HCT116 (cell line): ENCODE results near the gene PAX8. TPM values are rescaled to one million over a fixed set of nuclear protein-coding genes. Genes with fewer than 3 reads are reported as not detected.

Experiments
- ATAC-seq: fragments of 200-7000 bp; cut with Tn5 transposase; 2 replicates; pipeline ENCODE4 v1.9.1; 2020; ENCODE audit warnings: mild to moderate bottlenecking, moderate library complexity
- BruUV-seq: library from RNA; stranded (reverse); fragments of 400-500 nt; replicated peaks from 2 replicates; lab custom pipeline; 2021; lab: Mats Ljungman, UMichigan
- CTCF ChIA-PET: fragments of 300-600 bp; sonication (Branson Sonifier 250); formaldehyde crosslinking; loops from one replicate; lab custom pipeline; 2021; ENCODE audit warnings: antibody characterized with exemption; lab: Charles Lee
- POLR2A ChIA-PET: fragments of 300-600, 350-600 bp; sonication (Branson Sonifier 250); formaldehyde crosslinking; loops from one replicate; lab custom pipeline; 2021; ENCODE audit warnings: antibody characterized with exemption; lab: Charles Lee
- RAD21 ChIA-PET, 2 experiments: fragments of 300-600 bp; sonication (Branson Sonifier 250); formaldehyde crosslinking; loops; one replicate each; lab custom pipeline; 2023; ENCODE audit warnings: low total read pairs in 2 of 2; ENCODE audit not compliant: uncharacterized antibody in 2 of 2, unreplicated experiment in 2 of 2, low non-redundant PET in 1 of 2; lab: Charles Lee
- DNase-seq: peaks from one replicate; pipeline ENCODE4 v3.0.0-alpha.2; 2010; ENCODE audit warnings: low read depth, low spot score
- H2AFZ ChIP-seq: fragments of 200-600 bp; shearing (Covaris generic), sonication (generic); 2 replicates; pipeline ENCODE4 v1.6.1; 2017; ENCODE audit warnings: low read depth, mixed run types, mixed read lengths, antibody characterized with exemption, low read length; ENCODE audit not compliant: poor library complexity, severe bottlenecking
- H3K27ac ChIP-seq: 2 replicates; pipeline ENCODE4 v1.5.1; 2012; ENCODE audit warnings: low read depth, low read length
- H3K27me3 ChIP-seq: fragments of 200-600 bp; sonication (generic); 2 replicates; pipeline ENCODE4 v1.6.1; 2016; ENCODE audit warnings: mixed run types, low read length, mixed read lengths; ENCODE audit not compliant: insufficient read depth
- H3K36me3 ChIP-seq, 2 experiments: fragments of 200-500 bp in 1 of 2; fragments of 200-600 bp in 1 of 2; sonication (Bioruptor generic) in 1 of 2; sonication (generic) in 1 of 2; 2 replicates each; pipeline versions ENCODE4 v1.5.1 to v1.6.1; 2014 to 2016; ENCODE audit warnings: low read length in 2 of 2, inconsistent platforms in 1 of 2, mixed read lengths in 1 of 2, mixed run types in 1 of 2; ENCODE audit not compliant: insufficient read depth in 2 of 2, control insufficient read depth in 1 of 2
- H3K4me1 ChIP-seq, 2 experiments: fragments of 200-600 bp in 1 of 2; sonication (generic) in 1 of 2; 2 replicates each; pipeline versions ENCODE4 v1.5.1 to v1.6.1; 2012 to 2017; ENCODE audit warnings: low read length in 2 of 2, inconsistent platforms in 1 of 2, mild to moderate bottlenecking in 1 of 2, mixed read lengths in 1 of 2, mixed run types in 1 of 2, moderate library complexity in 1 of 2; ENCODE audit not compliant: insufficient read depth in 2 of 2, control insufficient read depth in 1 of 2
- H3K4me2 ChIP-seq: fragments of 200-600 bp; sonication (generic); 2 replicates; pipeline ENCODE4 v1.6.1; 2017; ENCODE audit warnings: mixed run types, low read length, mixed read lengths
- H3K4me3 ChIP-seq, 2 experiments: fragments of 200-600 bp in 1 of 2; sonication (generic) in 1 of 2; replicated peaks in 1 of 2; 2 replicates each; pipeline ENCODE4 v1.5.1; 2011 to 2016; ENCODE audit warnings: low read length in 2 of 2, control low read depth in 1 of 2, low read depth in 1 of 2, mild to moderate bottlenecking in 1 of 2, mixed read lengths in 1 of 2, mixed run types in 1 of 2
- H3K79me2 ChIP-seq: fragments of 200-600 bp; sonication (generic); 2 replicates; pipeline ENCODE4 v1.6.1; 2017; ENCODE audit warnings: mild to moderate bottlenecking, mixed run types, low read length, moderate library complexity, mixed read lengths; ENCODE audit not compliant: insufficient read depth
- H3K9ac ChIP-seq: fragments of 200-600 bp; sonication (generic); 2 replicates; pipeline ENCODE4 v1.6.1; 2016; ENCODE audit warnings: low read length, mixed read lengths
- H3K9me2 ChIP-seq: fragments of 200-600 bp; sonication (generic), shearing (Covaris generic); 2 replicates; pipeline ENCODE4 v1.6.1; 2017; ENCODE audit warnings: mixed run types, mild to moderate bottlenecking, moderate library complexity; ENCODE audit not compliant: insufficient read depth
- H3K9me3 ChIP-seq, 2 experiments: fragments of 200-500 bp in 1 of 2; fragments of 200-600 bp in 1 of 2; sonication (Bioruptor generic) in 1 of 2; sonication (generic) in 1 of 2; 2 replicates each; pipeline ENCODE4 v1.6.1; 2014 to 2017; ENCODE audit warnings: low read length in 2 of 2, mixed read lengths in 2 of 2, inconsistent platforms in 1 of 2, low read depth in 1 of 2, mild to moderate bottlenecking in 1 of 2, mixed run types in 1 of 2, moderate library complexity in 1 of 2; ENCODE audit not compliant: control insufficient read depth in 1 of 2, insufficient read depth in 1 of 2
- H4K20me1 ChIP-seq: fragments of 200-600 bp; sonication (generic), shearing (Covaris generic); 2 replicates; pipeline ENCODE4 v1.6.1; 2017; ENCODE audit warnings: mixed run types, mild to moderate bottlenecking, moderate library complexity; ENCODE audit not compliant: insufficient read depth
- ATF3 ChIP-seq: IDR thresholded peaks from 2 replicates; pipeline ENCODE4 v1.6.1; 2012
- CBX3 ChIP-seq: IDR thresholded peaks from 2 replicates; pipeline ENCODE4 v1.6.1; 2012; ENCODE audit warnings: low read depth
- CEBPB ChIP-seq: IDR thresholded peaks from 2 replicates; pipeline ENCODE4 v1.6.1; 2012; ENCODE audit warnings: low read depth
- CTCF ChIP-seq, 3 experiments: fragments of 200-600 bp in 1 of 3; sonication (generic) in 1 of 3; IDR thresholded peaks in 2 of 3; conservative IDR thresholded peaks in 1 of 3; 2 replicates each; pipeline ENCODE4 v1.5.1; 2012 to 2017; ENCODE audit warnings: low read depth in 2 of 3, low read length in 2 of 3, antibody characterized with exemption in 1 of 3, borderline replicate concordance in 1 of 3, control low read depth in 1 of 3, mild to moderate bottlenecking in 1 of 3, mixed read lengths in 1 of 3, mixed run types in 1 of 3, moderate library complexity in 1 of 3; ENCODE audit not compliant: insufficient read depth in 1 of 3
- EGR1 ChIP-seq: IDR thresholded peaks from 2 replicates; pipeline ENCODE4 v1.6.1; 2012; ENCODE audit warnings: low read depth
- ELF1 ChIP-seq: IDR thresholded peaks from 2 replicates; pipeline ENCODE4 v1.6.1; 2012; ENCODE audit warnings: low read depth, borderline replicate concordance
- EZH2 ChIP-seq: fragments of 200-600 bp; sonication (generic); IDR thresholded peaks from 2 replicates; pipeline ENCODE4 v1.6.1; 2017; ENCODE audit warnings: antibody characterized with exemption, mixed run types
- EZH2phosphoT487 ChIP-seq: fragments of 200-600 bp; IDR thresholded peaks from 2 replicates; pipeline ENCODE4 v1.6.1; 2018; ENCODE audit warnings: antibody characterized with exemption, borderline replicate concordance
- JUND ChIP-seq: IDR thresholded peaks from 2 replicates; pipeline ENCODE4 v1.6.1; 2012
- MAX ChIP-seq: IDR thresholded peaks from 2 replicates; pipeline ENCODE4 v1.6.1; 2012
- POLR2AphosphoS5 ChIP-seq: IDR thresholded peaks from 2 replicates; pipeline ENCODE4 v1.6.1; 2011; ENCODE audit warnings: mild to moderate bottlenecking, low read depth, low read length, moderate library complexity
- RAD21 ChIP-seq: IDR thresholded peaks from 2 replicates; pipeline ENCODE4 v1.6.1; 2012; ENCODE audit warnings: low read depth, mild to moderate bottlenecking
- REST ChIP-seq: IDR thresholded peaks from 2 replicates; pipeline ENCODE4 v1.6.1; 2012; ENCODE audit warnings: low read depth
- SIN3A ChIP-seq: IDR thresholded peaks from 2 replicates; pipeline ENCODE4 v1.6.1; 2012; ENCODE audit warnings: low read depth
- SP1 ChIP-seq: IDR thresholded peaks from 2 replicates; pipeline ENCODE4 v1.6.1; 2012; ENCODE audit warnings: low read depth
- SRF ChIP-seq: IDR thresholded peaks from 2 replicates; pipeline ENCODE4 v1.6.1; 2012; ENCODE audit warnings: low read depth
- TCF7L2 ChIP-seq: IDR thresholded peaks from 2 replicates; pipeline ENCODE4 v1.7.0; 2011; ENCODE audit warnings: borderline replicate concordance, inconsistent platforms; ENCODE audit not compliant: insufficient read depth, insufficient read length; ENCODE audit errors: extremely low read depth
- ZBTB33 ChIP-seq: IDR thresholded peaks from 2 replicates; pipeline ENCODE4 v1.6.1; 2011; ENCODE audit warnings: mild to moderate bottlenecking, low read length, moderate library complexity; ENCODE audit not compliant: insufficient replicate concordance; ENCODE audit errors: extremely low read depth
- ZFX ChIP-seq: fragments of 450-650 bp; IDR thresholded peaks from 2 replicates; pipeline ENCODE4 v1.6.1; 2017
- ZNF274 ChIP-seq: fragments of 200-500 bp; sonication (Bioruptor generic); IDR thresholded peaks from 2 replicates; pipeline ENCODE4 v1.6.1; 2014; ENCODE audit warnings: mild to moderate bottlenecking, low read depth, low read length, inconsistent platforms
- intact Hi-C: fragments of 100-400 bp; cut with micrococcal nuclease; formaldehyde crosslinking; loops from 2 replicates; pipeline ENCODE4 v1.10.0; 2022
- total RNA-seq: library from RNA; stranded (reverse); gene quantifications from one replicate; pipeline ENCODE4 v1.2.1, GENCODE V29; 2021; ENCODE audit not compliant: unreplicated experiment

PAX8 gene
- total RNA-seq, 1 experiment from 2014 or later: 4.4 TPM

GRCh38 chr2:113206251-113206650 lies 72.5 kb downstream of the PAX8 start:
- H3K4me3 ChIP-seq: no peak overlapping the region
- DNase-seq (no peak), ATAC-seq (no peak)
- H3K9me2 ChIP-seq: no peaks in the 10 kb centered on the region
- intact Hi-C loops: no loop called here
- ChIA-PET POLR2A (no interaction called here), CTCF (interaction anchor here (0.9 to 4.2 kb wide), 4 partner anchors 28 to 183 kb away, joined by 3 to 30 read pairs (median 16); no protein-coding TSS in a partner anchor), RAD21 (no interaction called here)
- no peaks in the 10 kb centered on the region for H4K20me1 ChIP-seq
- no peak overlapping the region for H2AFZ ChIP-seq
- H3K4me1 ChIP-seq: peaks cover 12 to 23% of the 10 kb centered on the region in 2 experiments
- H3K9me3 ChIP-seq: no peaks in the 10 kb centered on the region
- BruUV-seq: no TSS peak
- no peak for TF ChIP-seq ZFX
- no peak for TF ChIP-seq SP1
- TF ChIP-seq EZH2: no peak
- no peak for TF ChIP-seq JUND
- TF ChIP-seq POLR2AphosphoS5: no peak
- TF ChIP-seq ZBTB33: no peak
- no peak for TF ChIP-seq ELF1
- TF ChIP-seq MAX: no peak
- TF ChIP-seq CEBPB: no peak
- TF ChIP-seq ZNF274: no peak
- no peak for TF ChIP-seq RAD21
- no peak for TF ChIP-seq ATF3
- TF ChIP-seq SIN3A: no peak
- TF ChIP-seq CBX3: no peak
- TF ChIP-seq CTCF (IDR thresholded peaks at IDR 0.05 in 2 of 3, conservative IDR thresholded peaks at IDR 0.05 in 1 of 3; ENCODE audit: borderline replicate concordance in 1 of 3, insufficient read depth in 1 of 3, low read depth in 2 of 3, low read length in 2 of 3): no peak
- no peak for TF ChIP-seq REST
- no peak for TF ChIP-seq EGR1
- no peak for TF ChIP-seq TCF7L2
- TF ChIP-seq SRF: no peak
- TF ChIP-seq EZH2phosphoT487: no peak
- no peaks in the 10 kb centered on the region; a peak in 1 of 4 replicates for H3K36me3 ChIP-seq
- no peak overlapping the region for H3K9ac ChIP-seq
- no peaks in the 10 kb centered on the region for H3K27me3 ChIP-seq
- no peak overlapping the region for H3K4me2 ChIP-seq
- no peak overlapping the region for H3K27ac ChIP-seq
- H3K79me2 ChIP-seq: no peaks in the 10 kb centered on the region
